Coronary artery (tissue), 2 donors: Measurements from ENCODE around the gene SRF.

Experiments used
- DNase-seq: peaks from one replicate; pipeline ENCODE4 v3.0.0-alpha.2; 2017; ENCODE audit warnings: low spot score
- H3K27ac ChIP-seq, 2 donors: fragments of 200-600 bp; sonication (generic); one replicate each; pipeline ENCODE4 v1.5.1; 2016 to 2019
- H3K4me3 ChIP-seq: fragments of 200-600 bp; sonication (generic); 2 replicates; pipeline ENCODE4 v1.5.1; 2016; ENCODE audit warnings: mild to moderate bottlenecking, moderate library complexity
- TF ChIP-seq, protein P1 (sequence below): fragments of 200-600 bp; sonication (generic); IDR thresholded peaks from one replicate; pipeline ENCODE4 v1.5.1; 2019; ENCODE audit warnings: antibody characterized with exemption

The SRF gene

GRCh38 chr6:43141644-43142043 lies 29.4 kb upstream of the SRF start:
- H3K27ac ChIP-seq: no peak overlapping the region

DNA sequence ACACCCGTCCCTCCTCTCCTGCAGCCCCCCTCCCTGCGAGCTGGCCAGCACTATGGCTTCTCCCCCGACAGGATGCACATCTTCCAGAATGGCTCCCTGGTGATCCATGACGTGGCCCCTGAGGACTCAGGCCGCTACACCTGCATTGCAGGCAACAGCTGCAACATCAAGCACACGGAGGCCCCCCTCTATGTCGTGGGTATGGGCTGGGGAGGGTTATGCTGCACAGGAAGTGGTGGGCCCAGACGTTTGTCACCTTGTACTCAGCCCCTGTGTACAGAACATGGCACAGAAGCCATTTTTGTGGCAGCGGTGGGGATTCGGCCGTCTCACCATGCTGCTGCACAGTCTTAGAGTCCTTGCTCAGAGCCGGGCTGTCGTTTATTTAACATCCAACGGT lies 29.0 kb upstream of the SRF start:
- TF ChIP-seq, protein P1, sequence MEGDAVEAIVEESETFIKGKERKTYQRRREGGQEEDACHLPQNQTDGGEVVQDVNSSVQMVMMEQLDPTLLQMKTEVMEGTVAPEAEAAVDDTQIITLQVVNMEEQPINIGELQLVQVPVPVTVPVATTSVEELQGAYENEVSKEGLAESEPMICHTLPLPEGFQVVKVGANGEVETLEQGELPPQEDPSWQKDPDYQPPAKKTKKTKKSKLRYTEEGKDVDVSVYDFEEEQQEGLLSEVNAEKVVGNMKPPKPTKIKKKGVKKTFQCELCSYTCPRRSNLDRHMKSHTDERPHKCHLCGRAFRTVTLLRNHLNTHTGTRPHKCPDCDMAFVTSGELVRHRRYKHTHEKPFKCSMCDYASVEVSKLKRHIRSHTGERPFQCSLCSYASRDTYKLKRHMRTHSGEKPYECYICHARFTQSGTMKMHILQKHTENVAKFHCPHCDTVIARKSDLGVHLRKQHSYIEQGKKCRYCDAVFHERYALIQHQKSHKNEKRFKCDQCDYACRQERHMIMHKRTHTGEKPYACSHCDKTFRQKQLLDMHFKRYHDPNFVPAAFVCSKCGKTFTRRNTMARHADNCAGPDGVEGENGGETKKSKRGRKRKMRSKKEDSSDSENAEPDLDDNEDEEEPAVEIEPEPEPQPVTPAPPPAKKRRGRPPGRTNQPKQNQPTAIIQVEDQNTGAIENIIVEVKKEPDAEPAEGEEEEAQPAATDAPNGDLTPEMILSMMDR: no peak
- DNase-seq: no peak
- Histone ChIP-seq H3K27ac (no peak overlapping the region), H3K4me3 (no peak overlapping the region)

More at GRCh38 chr6:43141644-43142043, 29.4 kb upstream of the SRF start:
- no peak for DNase-seq
- H3K4me3 ChIP-seq: no peak overlapping the region
- TF ChIP-seq, protein P1: no peak

GRCh38 chr6:43143235-43144128 lies 27.6 kb upstream of the SRF start:
- peak; percentile 87 for DNase-seq
- Histone ChIP-seq H3K27ac (peak overlapping the region in 1 of 2 donors; percentile 27), H3K4me3 (no peak overlapping the region)
- TF ChIP-seq, protein P1: peak; percentile 93

GRCh38 chr6:43144879-43145278 lies 26.2 kb upstream of the SRF start:
- no peak overlapping the region for H3K27ac ChIP-seq
- DNase-seq: no peak
- no peak overlapping the region for H3K4me3 ChIP-seq
- TF ChIP-seq, protein P1: no peak

- no peak overlapping the region for H3K27ac ChIP-seq
- TF ChIP-seq, protein P1: no peak
- no peak for DNase-seq
- H3K4me3 ChIP-seq: no peak overlapping the region
Observed at GRCh38 chr6:43146261-43146660, 24.8 kb upstream of the SRF start.

DNA sequence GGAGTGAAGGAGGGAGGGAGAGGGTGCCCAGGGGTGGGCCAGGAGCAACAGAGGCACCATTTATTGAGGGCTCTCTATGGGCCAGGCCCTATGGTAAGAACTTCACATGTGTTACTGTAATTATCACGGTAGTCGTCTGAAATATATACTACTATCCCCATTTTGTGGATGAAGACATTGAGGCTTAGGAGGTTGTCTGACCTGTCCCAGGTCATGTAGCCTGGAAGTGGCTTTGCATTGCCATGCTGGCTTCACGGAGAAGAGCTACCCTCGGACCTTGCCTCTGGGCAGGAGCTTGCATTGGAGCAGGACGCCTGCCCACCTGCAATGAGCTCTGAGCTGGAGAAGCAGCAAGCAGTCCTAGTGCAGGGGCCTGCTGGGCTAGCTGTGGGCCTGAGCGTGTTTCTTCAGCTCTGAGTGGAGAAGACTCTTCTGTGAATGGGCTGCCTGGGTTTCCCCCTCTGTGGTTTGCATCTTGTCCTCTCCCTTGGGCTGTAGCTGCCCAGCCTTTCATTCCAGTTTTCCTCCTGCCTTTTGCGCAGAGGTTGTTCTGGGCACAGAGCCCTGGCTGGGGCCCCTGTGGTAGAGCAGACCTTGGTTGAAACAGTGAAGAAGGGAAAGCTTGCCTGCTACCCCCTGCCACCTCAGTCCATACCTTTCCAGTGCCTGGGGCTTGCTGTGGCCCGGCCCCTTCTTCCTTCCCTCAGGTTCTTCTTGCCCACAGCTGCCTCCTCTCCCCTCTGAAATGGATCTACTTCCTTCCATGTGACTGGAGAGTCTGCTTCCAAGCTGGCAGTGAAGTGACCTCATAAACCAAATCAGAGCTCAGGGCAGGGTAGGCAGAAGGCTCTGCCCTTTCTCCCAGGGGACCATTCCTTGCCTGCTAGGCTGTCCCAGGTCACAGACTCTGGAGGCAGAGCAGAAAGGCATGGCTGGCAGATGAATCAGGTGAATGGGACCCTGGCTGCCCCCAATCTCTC lies 24.1 kb upstream of the SRF start:
- no peak for DNase-seq
- Histone ChIP-seq H3K4me3 (no peak overlapping the region), H3K27ac (no peak overlapping the region)
- TF ChIP-seq, protein P1: no peak
